Measurements from ENCODE around the gene MRPL58. TPM values are rescaled to one million over a fixed set of nuclear protein-coding genes. Genes with fewer than 3 reads are reported as not detected.
"Not testable (repeated sequence)": the region's sequence is repeated elsewhere in the genome, so short reads cannot be mapped to it uniquely, and the experiment has no call there.

The MRPL58 gene
- 10 to 100 TPM; 38.6 to 48.6 (median 44.6) TPM for total RNA-seq

DNA sequence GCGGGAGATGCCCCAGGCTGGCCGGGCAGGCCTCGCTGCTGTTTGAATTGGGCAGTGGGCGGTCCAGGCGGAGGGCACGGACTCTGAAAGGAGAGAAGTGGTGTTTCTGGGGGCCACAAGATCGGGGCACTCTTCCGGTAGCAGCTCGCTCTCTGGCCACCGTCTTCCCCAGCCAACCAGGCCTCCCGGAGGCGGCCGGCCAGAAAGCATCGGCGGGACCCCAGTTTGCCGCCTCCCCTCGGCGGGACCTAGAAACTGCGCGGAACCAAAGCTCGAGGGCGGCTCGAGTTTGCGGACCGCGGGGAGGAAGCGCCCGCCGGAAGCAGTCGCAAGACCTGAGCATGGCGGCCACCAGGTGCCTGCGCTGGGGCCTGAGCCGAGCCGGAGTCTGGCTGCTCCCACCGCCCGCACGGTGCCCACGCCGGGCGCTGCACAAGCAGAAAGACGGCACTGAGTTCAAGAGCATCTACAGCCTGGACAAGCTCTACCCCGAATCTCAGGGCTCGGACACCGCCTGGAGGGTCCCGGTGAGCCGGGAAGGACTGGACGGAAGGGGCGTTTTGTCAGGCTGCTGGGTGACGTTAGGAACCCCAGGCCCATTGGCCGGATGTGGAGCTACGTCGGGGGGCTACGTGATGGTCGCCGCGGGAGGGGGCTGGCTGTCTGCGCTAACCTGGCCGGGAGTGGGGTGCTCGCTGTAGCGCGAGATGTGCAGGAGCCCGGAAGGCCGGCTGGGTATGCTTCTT lies at the start of gene MRPL58:
MRPL58 (plus strand) TSS at position 325 of the 746 bp plus-strand sequence; CDS start at position 342, 17 bp downstream.
- intact Hi-C loops (cut with DNase I; ENCODE audit: low total_unique reads) = no loop called here

GRCh38 chr17:74963656-74964055 lies 48.8 kb upstream of the MRPL58 start:
- H3K27ac ChIP-seq = no peak overlapping the region
- H3K36me3 ChIP-seq = no peaks in the 10 kb centered on the region
- no peaks in the 10 kb centered on the region for H3K27me3 ChIP-seq
- TF ChIP-seq POLR2A (IDR thresholded peaks at IDR 0.05) (no peak), POLR2AphosphoS5 (IDR thresholded peaks at IDR 0.05) (no peak)
- TF ChIP-seq, protein P1, sequence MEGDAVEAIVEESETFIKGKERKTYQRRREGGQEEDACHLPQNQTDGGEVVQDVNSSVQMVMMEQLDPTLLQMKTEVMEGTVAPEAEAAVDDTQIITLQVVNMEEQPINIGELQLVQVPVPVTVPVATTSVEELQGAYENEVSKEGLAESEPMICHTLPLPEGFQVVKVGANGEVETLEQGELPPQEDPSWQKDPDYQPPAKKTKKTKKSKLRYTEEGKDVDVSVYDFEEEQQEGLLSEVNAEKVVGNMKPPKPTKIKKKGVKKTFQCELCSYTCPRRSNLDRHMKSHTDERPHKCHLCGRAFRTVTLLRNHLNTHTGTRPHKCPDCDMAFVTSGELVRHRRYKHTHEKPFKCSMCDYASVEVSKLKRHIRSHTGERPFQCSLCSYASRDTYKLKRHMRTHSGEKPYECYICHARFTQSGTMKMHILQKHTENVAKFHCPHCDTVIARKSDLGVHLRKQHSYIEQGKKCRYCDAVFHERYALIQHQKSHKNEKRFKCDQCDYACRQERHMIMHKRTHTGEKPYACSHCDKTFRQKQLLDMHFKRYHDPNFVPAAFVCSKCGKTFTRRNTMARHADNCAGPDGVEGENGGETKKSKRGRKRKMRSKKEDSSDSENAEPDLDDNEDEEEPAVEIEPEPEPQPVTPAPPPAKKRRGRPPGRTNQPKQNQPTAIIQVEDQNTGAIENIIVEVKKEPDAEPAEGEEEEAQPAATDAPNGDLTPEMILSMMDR (IDR thresholded peaks at IDR 0.05) = no peak
- H3K4me3 ChIP-seq = no peak overlapping the region
- no peaks in the 10 kb centered on the region for H3K9me3 ChIP-seq
- intact Hi-C loops (cut with DNase I; ENCODE audit: low total_unique reads) = no loop called here
- no peak for DNase-seq (ENCODE audit: low spot score in 2 of 2)
- H3K4me1 ChIP-seq = peaks cover 0 to under 1% of the 10 kb centered on the region in 2 donors

More for the DNA sequence above, at the start of gene MRPL58:
- TF ChIP-seq POLR2AphosphoS5 (IDR thresholded peaks at IDR 0.05) (peak; percentile 40 to 82 (median 67)), POLR2A (IDR thresholded peaks at IDR 0.05) (no peak)
- TF ChIP-seq, protein P1 (IDR thresholded peaks at IDR 0.05) = peak; percentile 60 to 73 (median 61)
- peaks cover 8 to 16% of the 10 kb centered on the region in 2 donors for H3K4me1 ChIP-seq
- H3K27ac ChIP-seq = peak within 1 kb of the TSS; percentile 95 to 96
- H3K4me3 ChIP-seq = peak within 1 kb of the TSS; percentile 84 to 90 (median 89)
- H3K9me3 ChIP-seq = no peaks in the 10 kb centered on the region
- H3K27me3 ChIP-seq = no peaks in the 10 kb centered on the region
- DNase-seq (ENCODE audit: low spot score in 2 of 2) = peak; percentile 59 to 83
- H3K36me3 ChIP-seq = no peaks in the 10 kb centered on the region

DNA sequence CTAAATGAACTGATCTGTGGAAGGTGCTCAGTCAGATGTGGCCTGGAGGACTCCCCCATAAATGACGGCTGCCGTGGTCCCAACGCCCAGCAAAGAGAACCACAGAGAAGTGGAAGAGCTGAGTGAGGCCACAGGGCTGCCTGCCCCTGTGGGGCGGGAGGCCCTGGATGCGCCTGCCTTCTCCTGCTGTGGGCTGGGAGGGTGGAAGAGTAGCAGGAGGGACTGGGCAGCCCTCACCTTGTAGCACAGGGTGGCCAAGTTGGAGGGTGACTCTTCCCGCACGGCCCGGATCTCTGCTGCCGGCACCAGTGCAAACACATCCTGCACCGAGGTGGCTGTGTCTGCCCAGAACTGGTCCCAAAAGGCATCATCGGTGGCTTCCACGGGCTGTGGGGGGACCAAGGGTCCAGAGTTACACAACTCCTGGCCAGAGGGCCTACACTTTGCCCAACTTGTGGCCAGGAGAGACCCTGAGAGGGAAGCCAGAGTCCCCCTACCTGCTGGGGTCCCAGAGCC lies 48.2 kb upstream of the MRPL58 start:
- H3K36me3 ChIP-seq = no peaks in the 10 kb centered on the region
- no peaks in the 10 kb centered on the region for H3K9me3 ChIP-seq
- TF ChIP-seq, protein P1 (IDR thresholded peaks at IDR 0.05) = no peak
- TF ChIP-seq POLR2AphosphoS5 (IDR thresholded peaks at IDR 0.05) = no peak
- TF ChIP-seq POLR2A (IDR thresholded peaks at IDR 0.05) = no peak
- H3K27ac ChIP-seq = no peak overlapping the region
- DNase-seq (ENCODE audit: low spot score in 2 of 2) = no peak
- H3K27me3 ChIP-seq = no peaks in the 10 kb centered on the region
- no peak overlapping the region for H3K4me3 ChIP-seq
- intact Hi-C loops (cut with DNase I; ENCODE audit: low total_unique reads) = no loop called here
- H3K4me1 ChIP-seq = peaks cover 0 to 3% of the 10 kb centered on the region in 2 donors

GRCh38 chr17:74964988-74965622 lies 47.4 kb upstream of the MRPL58 start:
- TF ChIP-seq POLR2AphosphoS5 (IDR thresholded peaks at IDR 0.05) (no peak), POLR2A (IDR thresholded peaks at IDR 0.05) (no peak)
- TF ChIP-seq, protein P1 (IDR thresholded peaks at IDR 0.05) = no peak
- no peak for DNase-seq (ENCODE audit: low spot score in 2 of 2)
- intact Hi-C loops (cut with DNase I; ENCODE audit: low total_unique reads) = no loop called here
- H3K9me3 ChIP-seq = no peaks in the 10 kb centered on the region
- peaks cover 0 to 3% of the 10 kb centered on the region in 2 donors for H3K4me1 ChIP-seq
- H3K27ac ChIP-seq = no peak overlapping the region
- H3K27me3 ChIP-seq = no peaks in the 10 kb centered on the region
- H3K4me3 ChIP-seq = no peak overlapping the region
- no peaks in the 10 kb centered on the region for H3K36me3 ChIP-seq

DNA sequence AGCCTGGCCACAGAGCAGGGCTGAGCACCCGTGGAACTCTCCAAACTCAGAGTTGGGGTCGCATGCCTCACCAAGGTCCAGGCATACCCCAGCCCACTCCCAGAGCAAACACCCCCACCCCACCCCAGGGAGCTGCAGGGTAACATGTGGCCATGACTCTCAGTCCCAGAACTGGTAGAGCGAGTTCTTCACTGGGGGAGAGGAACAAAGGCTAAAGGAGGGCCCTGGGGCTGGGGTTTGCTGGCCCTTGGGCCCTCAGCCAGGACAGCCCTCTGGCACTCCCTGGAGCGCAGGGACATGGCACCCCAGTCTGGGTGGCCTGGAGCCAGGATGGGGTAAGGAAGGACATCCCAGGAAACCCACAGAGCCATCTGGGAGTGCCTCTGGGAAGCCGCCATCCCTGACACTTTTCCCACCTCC lies 44.1 kb upstream of the MRPL58 start:
- no peaks in the 10 kb centered on the region for H3K9me3 ChIP-seq
- no peaks in the 10 kb centered on the region for H3K36me3 ChIP-seq
- TF ChIP-seq POLR2AphosphoS5 (IDR thresholded peaks at IDR 0.05) = no peak
- TF ChIP-seq, protein P1 (IDR thresholded peaks at IDR 0.05) = no peak
- TF ChIP-seq POLR2A (IDR thresholded peaks at IDR 0.05) = no peak
- DNase-seq (ENCODE audit: low spot score in 2 of 2) = peak in 1 of 2 donors; percentile 48
- peak overlapping the region; percentile 60 to 74 for H3K27ac ChIP-seq
- intact Hi-C loops (cut with DNase I; ENCODE audit: low total_unique reads) = no loop called here
- peaks cover 0 to 3% of the 10 kb centered on the region in 2 donors for H3K4me1 ChIP-seq
- no peak overlapping the region for H3K4me3 ChIP-seq
- H3K27me3 ChIP-seq = no peaks in the 10 kb centered on the region

- H3K27me3 ChIP-seq, H3K4me1 ChIP-seq: not testable (repeated sequence)
These were observed 43.0 kb upstream of the MRPL58 start for GRCh38 chr17:74969501-74969900.

More at GRCh38 chr17:74969501-74969900, 43.0 kb upstream of the MRPL58 start:
- intact Hi-C loops (cut with DNase I; ENCODE audit: low total_unique reads); H3K9me3 ChIP-seq; DNase-seq (ENCODE audit: low spot score in 2 of 2); H3K4me3 ChIP-seq; H3K36me3 ChIP-seq: not testable (repeated sequence)
- peak overlapping the region in 1 of 2 donors; percentile 3 for H3K27ac ChIP-seq

All from breast epithelium (tissue), 4 donors.